ES-I3 (cell line): ENCODE data around the gene CGB8.

Experiments used
- H3K36me3 ChIP-seq: 2 replicates; pipeline ENCODE4 v1.6.1; 2013; ENCODE audit warnings: mild to moderate bottlenecking, low read length, control low read depth, moderate library complexity; ENCODE audit not compliant: insufficient read depth
- H3K4me1 ChIP-seq: 2 replicates; pipeline ENCODE4 v1.6.1; 2013; ENCODE audit warnings: mild to moderate bottlenecking, control low read depth, low read length; ENCODE audit not compliant: insufficient read depth
- H3K9ac ChIP-seq: 2 replicates; pipeline ENCODE4 v1.6.1; 2013; ENCODE audit warnings: low read depth, mild to moderate bottlenecking, low read length, moderate library complexity
- H3K9me3 ChIP-seq: 2 replicates; pipeline ENCODE4 v1.6.1; 2013; ENCODE audit warnings: mild to moderate bottlenecking, low read length, moderate library complexity; ENCODE audit not compliant: control insufficient read depth, insufficient read depth

CGB8 gene

GRCh38 chr19:49073514-49074378 is 24.8 kb upstream of the CGB8 start:
- no peaks in the 10 kb centered on the region for H3K9me3 ChIP-seq
- H3K36me3 ChIP-seq = no peaks in the 10 kb centered on the region
- H3K4me1 ChIP-seq = no peaks in the 10 kb centered on the region; the same call in 1 of the 2 replicates
- H3K9ac ChIP-seq = no peak overlapping the region

GRCh38 chr19:49071860-49072547 is 23.1 kb upstream of the CGB8 start:
- peak overlapping the region; percentile 36 for H3K9ac ChIP-seq
- H3K36me3 ChIP-seq = no peaks in the 10 kb centered on the region
- H3K4me1 ChIP-seq = no peaks in the 10 kb centered on the region; the same call in 1 of the 2 replicates
- no peaks in the 10 kb centered on the region for H3K9me3 ChIP-seq

GRCh38 chr19:49070416-49070815 is 21.5 kb upstream of the CGB8 start:
- H3K9ac ChIP-seq = no peak overlapping the region
- no peaks in the 10 kb centered on the region for H3K36me3 ChIP-seq

GRCh38 chr19:49069026-49069425 is 20.1 kb upstream of the CGB8 start:
- Histone ChIP-seq H3K4me1 (peaks cover 8% of the 10 kb centered on the region; the same call in 1 of the 2 replicates), H3K36me3 (no peaks in the 10 kb centered on the region), H3K9ac (no peak overlapping the region), H3K9me3 (no peaks in the 10 kb centered on the region)

More at GRCh38 chr19:49070416-49070815, 21.5 kb upstream of the CGB8 start:
- peaks cover 6% of the 10 kb centered on the region; the same call in 1 of the 2 replicates for H3K4me1 ChIP-seq
- no peaks in the 10 kb centered on the region for H3K9me3 ChIP-seq

GRCh38 chr19:49067554-49067953 is 18.6 kb upstream of the CGB8 start:
- Histone ChIP-seq H3K36me3 (no peaks in the 10 kb centered on the region), H3K4me1 (peaks cover 15% of the 10 kb centered on the region; the same call in 1 of the 2 replicates), H3K9me3 (no peaks in the 10 kb centered on the region), H3K9ac (no peak overlapping the region)

- peaks cover 15% of the 10 kb centered on the region; the same call in 1 of the 2 replicates for H3K4me1 ChIP-seq
- no peaks in the 10 kb centered on the region for H3K36me3 ChIP-seq
- peak overlapping the region; percentile 11; the same call in 1 of the 2 replicates for H3K9ac ChIP-seq
- H3K9me3 ChIP-seq = no peaks in the 10 kb centered on the region
Measured at GRCh38 chr19:49065905-49066512, 17.1 kb upstream of the CGB8 start.

GRCh38 chr19:49064768-49065611 is 16.1 kb upstream of the CGB8 start, which contains the start of gene NTF4:
Gene NTF4, minus strand, starts transcription at chr19:49064818. Its CDS starts 2,821 bp downstream, at chr19:49061997.
- H3K4me1 ChIP-seq = peaks cover 15% of the 10 kb centered on the region; the same call in 1 of the 2 replicates
- no peaks in the 10 kb centered on the region for H3K9me3 ChIP-seq
- H3K9ac ChIP-seq = peak within 1 kb of the TSS; percentile 35; the same call in 1 of the 2 replicates

GRCh38 chr19:49064029-49064629 is 15.2 kb upstream of the CGB8 start:
- Histone ChIP-seq H3K9me3 (no peaks in the 10 kb centered on the region), H3K36me3 (no peaks in the 10 kb centered on the region), H3K4me1 (peaks cover 15% of the 10 kb centered on the region; the same call in 1 of the 2 replicates), H3K9ac (peak overlapping the region; percentile 35; the same call in 1 of the 2 replicates)

More at GRCh38 chr19:49064768-49065611, 16.1 kb upstream of the CGB8 start, which contains the start of gene NTF4:
- H3K36me3 ChIP-seq = no peaks in the 10 kb centered on the region

GRCh38 chr19:49061445-49061844 is 12.5 kb upstream of the CGB8 start:
- Histone ChIP-seq H3K9me3 (no peaks in the 10 kb centered on the region), H3K36me3 (no peaks in the 10 kb centered on the region), H3K4me1 (peaks cover 15% of the 10 kb centered on the region; the same call in 1 of the 2 replicates), H3K9ac (no peak overlapping the region)

GRCh38 chr19:49061000-49061399 is 12.1 kb upstream of the CGB8 start:
- Histone ChIP-seq H3K9me3 (no peaks in the 10 kb centered on the region), H3K36me3 (no peaks in the 10 kb centered on the region), H3K4me1 (peaks cover 10% of the 10 kb centered on the region; the same call in 1 of the 2 replicates), H3K9ac (no peak overlapping the region)

GRCh38 chr19:49059053-49059452 is 10.1 kb upstream of the CGB8 start:
- Histone ChIP-seq H3K4me1 (peaks cover 7% of the 10 kb centered on the region; the same call in 1 of the 2 replicates), H3K9me3 (no peaks in the 10 kb centered on the region), H3K36me3 (no peaks in the 10 kb centered on the region), H3K9ac (no peak overlapping the region)

- Histone ChIP-seq H3K9me3 (no peaks in the 10 kb centered on the region), H3K4me1 (peaks cover 2% of the 10 kb centered on the region; the same call in 1 of the 2 replicates), H3K9ac (no peak overlapping the region; the same call in 1 of the 2 replicates), H3K36me3 (no peaks in the 10 kb centered on the region)
Measured at GRCh38 chr19:49058562-49058961, 9.7 kb upstream of the CGB8 start.

GRCh38 chr19:49057636-49058234 is 8.8 kb upstream of the CGB8 start, which contains the start of gene CGB7:
Gene CGB7, minus strand, starts transcription at chr19:49057749. Its CDS starts 2,374 bp downstream, at chr19:49055375.
- H3K4me1 ChIP-seq = no peaks in the 10 kb centered on the region
- H3K9ac ChIP-seq = peak within 1 kb of the TSS; percentile 78; the same call in 1 of the 2 replicates
- H3K9me3 ChIP-seq = no peaks in the 10 kb centered on the region
- no peaks in the 10 kb centered on the region for H3K36me3 ChIP-seq
